EH (cell line): ENCODE results near the gene SPAG6.

Source experiments
- DNase-seq: peaks from one replicate; pipeline ENCODE4 v3.0.0-alpha.2; 2015; ENCODE audit warnings: low read depth

Gene SPAG6

GRCh38 chr10:22460101-22460500, 114.8 kb downstream of the SPAG6 start:
- no peak for DNase-seq

GRCh38 chr10:22460531-22461403, 115.5 kb downstream of the SPAG6 start:
- DNase-seq, result no peak

- DNase-seq, result peak; percentile 6
Measured at GRCh38 chr10:22461891-22462290, 116.6 kb downstream of the SPAG6 start.

GRCh38 chr10:22463255-22463654, 118.0 kb downstream of the SPAG6 start:
- DNase-seq, result no peak

- DNase-seq, result no peak
Measured at GRCh38 chr10:22464966-22465629, 119.8 kb downstream of the SPAG6 start.

GRCh38 chr10:22466763-22467334, 121.6 kb downstream of the SPAG6 start:
- DNase-seq, result no peak
